ENCODE results near the gene GDF2.

- TF ChIP-seq, protein P1, sequence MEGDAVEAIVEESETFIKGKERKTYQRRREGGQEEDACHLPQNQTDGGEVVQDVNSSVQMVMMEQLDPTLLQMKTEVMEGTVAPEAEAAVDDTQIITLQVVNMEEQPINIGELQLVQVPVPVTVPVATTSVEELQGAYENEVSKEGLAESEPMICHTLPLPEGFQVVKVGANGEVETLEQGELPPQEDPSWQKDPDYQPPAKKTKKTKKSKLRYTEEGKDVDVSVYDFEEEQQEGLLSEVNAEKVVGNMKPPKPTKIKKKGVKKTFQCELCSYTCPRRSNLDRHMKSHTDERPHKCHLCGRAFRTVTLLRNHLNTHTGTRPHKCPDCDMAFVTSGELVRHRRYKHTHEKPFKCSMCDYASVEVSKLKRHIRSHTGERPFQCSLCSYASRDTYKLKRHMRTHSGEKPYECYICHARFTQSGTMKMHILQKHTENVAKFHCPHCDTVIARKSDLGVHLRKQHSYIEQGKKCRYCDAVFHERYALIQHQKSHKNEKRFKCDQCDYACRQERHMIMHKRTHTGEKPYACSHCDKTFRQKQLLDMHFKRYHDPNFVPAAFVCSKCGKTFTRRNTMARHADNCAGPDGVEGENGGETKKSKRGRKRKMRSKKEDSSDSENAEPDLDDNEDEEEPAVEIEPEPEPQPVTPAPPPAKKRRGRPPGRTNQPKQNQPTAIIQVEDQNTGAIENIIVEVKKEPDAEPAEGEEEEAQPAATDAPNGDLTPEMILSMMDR (IDR thresholded peaks at IDR 0.05; ENCODE audit: borderline replicate concordance, extremely low read depth, low read length, poor library complexity, severe bottlenecking) = no peak
- TF ChIP-seq EZH2 (IDR thresholded peaks at IDR 0.05; ENCODE audit: borderline replicate concordance, low read depth, low read length, severe bottlenecking) = no peak
Measured at GRCh38 chr10:47310090-47310505, 12.2 kb upstream of the GDF2 start.

All from DND-41 (cell line).